GM19452 (cell line): Measurements from ENCODE around the gene TMEM258.

Experiments used
- ATAC-seq: cut with Tn5 transposase; IDR thresholded peaks from one replicate; pipeline ENCODE4 v1.9.1; 2021; ENCODE audit not compliant: unreplicated experiment

The TMEM258 gene

GRCh38 chr11:61777234-61778090 is 14.9 kb downstream of the TMEM258 start:
- no peak for ATAC-seq

- no peak for ATAC-seq
Observed at GRCh38 chr11:61776561-61777075, 15.8 kb downstream of the TMEM258 start.

DNA sequence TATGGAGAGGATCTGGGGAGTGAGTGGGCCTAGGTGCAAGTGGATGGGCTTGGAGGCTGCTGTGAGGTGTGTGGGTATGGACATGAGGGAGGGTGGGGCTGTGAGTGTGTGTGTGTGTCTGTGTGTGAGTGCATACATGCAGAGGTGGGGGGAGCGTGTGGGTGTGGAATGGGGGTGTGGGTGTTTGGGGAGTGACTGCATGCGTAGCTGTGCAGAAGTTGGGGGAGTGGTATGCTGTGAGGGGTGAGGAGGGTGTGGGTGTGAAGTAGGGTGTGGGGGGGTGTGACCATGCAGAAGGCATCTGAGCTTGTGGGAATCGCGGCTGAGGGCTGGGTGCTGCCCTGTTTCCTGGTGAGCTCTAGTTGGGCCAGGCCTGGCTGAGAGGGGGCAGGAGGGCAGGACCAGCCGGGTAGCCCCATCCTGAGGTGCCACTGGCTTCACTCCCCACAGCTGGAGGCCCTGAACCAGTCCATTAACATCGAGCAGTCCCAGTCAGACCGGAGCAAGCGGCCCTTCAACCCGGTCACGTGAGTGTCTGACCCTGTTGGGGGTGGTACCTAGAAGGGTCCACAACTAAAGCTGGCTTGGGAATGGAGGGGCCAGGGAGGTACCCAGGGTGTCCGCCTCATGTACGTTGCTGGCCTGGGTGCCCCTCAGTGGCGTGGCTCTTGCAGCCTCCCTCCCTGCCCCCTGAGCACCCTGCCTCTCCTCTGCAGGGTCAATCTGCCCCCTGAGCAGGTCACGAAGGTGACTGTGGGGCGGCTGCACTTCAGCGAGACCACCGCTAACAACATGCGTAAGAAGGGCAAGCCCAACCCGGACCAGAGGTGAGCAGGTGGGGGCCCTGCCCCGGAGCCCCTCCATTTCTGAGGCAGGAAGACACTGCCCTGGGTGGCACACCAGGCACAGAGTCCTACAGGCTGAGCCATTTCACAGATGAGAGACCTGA is 16.5 kb downstream of the TMEM258 start:
- no peak for ATAC-seq

DNA sequence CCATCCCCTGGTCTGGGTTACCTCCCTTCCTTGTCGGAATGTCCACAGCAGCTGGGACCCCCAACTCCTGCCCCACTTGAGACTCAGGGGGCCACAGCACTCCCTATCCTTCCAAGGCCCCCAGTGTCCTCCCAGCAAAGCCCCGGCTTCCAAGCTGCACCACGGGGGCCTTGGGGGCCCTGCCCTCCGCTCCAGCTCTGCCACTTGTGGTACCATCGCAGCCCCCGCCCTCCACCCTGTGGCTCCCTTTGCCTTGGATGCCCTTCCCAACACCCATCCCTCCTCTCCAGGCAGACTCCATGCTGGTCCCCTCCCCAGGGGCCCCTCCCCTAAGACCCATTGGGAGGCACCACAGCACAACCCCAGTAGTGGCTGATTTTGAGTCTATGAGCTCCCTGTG is 17.3 kb downstream of the TMEM258 start:
- ATAC-seq = no peak

DNA sequence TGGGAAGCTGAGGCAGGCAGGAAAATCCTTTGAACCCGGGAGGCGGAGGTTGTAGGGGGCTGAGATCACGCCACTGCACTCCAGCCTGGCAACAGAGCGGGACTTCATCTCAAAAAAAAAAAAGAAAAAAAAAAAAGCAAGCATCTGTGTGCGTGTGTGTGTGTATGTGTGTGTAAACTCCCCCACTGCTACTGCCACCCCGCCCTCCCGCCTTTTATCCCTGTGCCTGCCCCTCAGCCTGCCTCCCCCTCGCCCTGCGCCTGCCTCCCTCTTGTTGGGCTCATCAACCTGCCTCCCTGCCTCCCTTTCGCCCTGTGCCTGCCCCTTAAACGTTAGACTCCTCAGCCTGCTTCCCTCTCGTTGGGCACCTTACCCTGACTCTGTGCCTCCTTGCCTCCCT is 18.0 kb downstream of the TMEM258 start:
- ATAC-seq = no peak

GRCh38 chr11:61773809-61774208 is 18.6 kb downstream of the TMEM258 start:
- no peak for ATAC-seq

GRCh38 chr11:61773356-61773755 is 19.0 kb downstream of the TMEM258 start:
- no peak for ATAC-seq

DNA sequence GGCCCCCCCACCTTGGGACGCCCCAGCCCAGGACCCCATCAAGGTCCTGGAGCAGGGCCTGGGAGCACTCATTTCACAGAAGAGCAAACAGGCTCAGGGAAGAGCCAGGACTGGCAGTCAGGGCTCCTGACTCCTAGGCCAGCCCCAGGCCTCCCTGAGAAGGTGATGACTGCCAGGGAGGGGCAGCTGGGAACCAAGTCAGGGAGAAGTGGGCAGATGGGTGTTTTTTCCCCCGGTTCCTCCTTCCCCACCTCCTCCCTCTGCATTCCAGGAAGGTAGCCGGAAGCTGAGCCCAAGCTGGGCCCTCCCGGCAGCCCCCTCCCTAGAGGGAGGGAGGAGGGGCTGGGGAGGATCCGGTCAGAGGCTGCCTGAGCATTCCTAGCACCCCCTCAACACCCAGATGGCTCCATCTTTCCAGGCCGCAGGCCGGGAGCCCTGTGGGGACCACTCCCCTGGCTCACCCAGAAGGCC is 20.4 kb downstream of the TMEM258 start:
- no peak for ATAC-seq

GRCh38 chr11:61771195-61771894 is 21.1 kb downstream of the TMEM258 start:
- ATAC-seq = no peak

- no peak for ATAC-seq
Observed at GRCh38 chr11:61769946-61770683, 22.3 kb downstream of the TMEM258 start.

DNA sequence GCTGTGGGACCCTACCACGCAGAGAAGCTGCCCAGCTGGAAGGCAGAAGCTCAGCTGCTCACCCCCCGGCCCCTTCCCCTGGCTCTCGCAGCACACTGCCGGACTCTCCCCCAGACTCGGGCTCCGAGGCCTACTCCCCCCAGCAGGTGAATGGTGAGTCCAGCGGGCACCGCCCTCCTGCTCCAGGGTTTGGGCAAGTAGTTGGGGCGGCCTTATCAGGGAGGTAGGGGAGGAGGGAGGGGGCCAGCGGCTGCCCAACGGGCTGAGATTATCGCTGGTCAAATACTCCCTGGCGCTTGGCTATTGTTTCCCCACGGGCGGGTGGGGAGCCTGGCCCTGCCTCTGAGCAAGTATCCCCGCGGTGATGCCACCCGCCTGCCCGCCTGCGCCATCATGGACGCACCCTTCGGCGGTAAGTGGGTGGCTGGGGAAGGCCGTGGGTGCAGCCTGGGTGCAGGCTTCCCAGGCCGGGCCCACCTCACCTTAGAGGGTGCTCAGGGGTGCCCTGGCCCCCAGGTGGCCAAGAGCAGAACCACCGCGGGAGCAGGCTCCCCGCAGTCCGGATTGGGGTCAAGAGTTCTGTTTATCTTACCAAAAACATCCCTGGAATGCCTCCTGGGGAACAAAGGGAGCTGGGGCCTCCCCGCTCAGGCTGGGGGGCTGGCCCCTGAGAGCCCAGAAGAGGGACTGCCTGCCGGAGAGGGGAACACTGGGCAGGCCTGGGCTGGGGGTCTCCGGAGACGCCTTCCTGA is 23.1 kb downstream of the TMEM258 start:
- no peak for ATAC-seq

- ATAC-seq = no peak
Observed at GRCh38 chr11:61768376-61769076, 23.9 kb downstream of the TMEM258 start.

DNA sequence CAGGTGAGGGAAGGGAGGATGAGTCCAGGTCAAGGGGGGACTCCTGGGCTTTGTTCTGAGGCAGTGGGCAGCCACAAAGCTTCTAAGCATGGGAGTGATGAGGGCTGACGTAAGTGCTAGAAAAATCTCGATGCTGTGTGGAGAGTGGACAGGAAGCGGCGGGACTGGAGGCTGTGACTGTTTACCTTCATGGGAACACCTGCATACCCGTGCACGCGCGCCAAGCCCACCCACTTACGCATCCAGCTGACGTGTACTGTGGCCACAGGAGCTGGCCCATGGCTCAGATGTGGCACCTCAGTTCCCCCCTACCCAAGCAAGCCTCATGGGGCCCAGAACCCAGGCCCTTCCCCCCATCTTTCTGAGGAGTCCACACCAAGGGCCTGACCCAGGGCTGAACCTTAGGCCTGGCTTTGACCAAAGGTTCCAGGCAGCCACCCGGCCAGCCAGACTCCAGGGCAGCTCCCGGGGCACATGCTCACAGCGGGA is 26.0 kb downstream of the TMEM258 start:
- ATAC-seq = no peak

- ATAC-seq = no peak
Observed at GRCh38 chr11:61765550-61766253, 26.7 kb downstream of the TMEM258 start.

GRCh38 chr11:61764606-61765260 is 27.7 kb downstream of the TMEM258 start:
- no peak for ATAC-seq

- ATAC-seq = no peak
Observed at GRCh38 chr11:61763930-61764605, 28.3 kb downstream of the TMEM258 start.

GRCh38 chr11:61762798-61763197 is 29.6 kb downstream of the TMEM258 start:
- ATAC-seq = no peak
